K562 (cell line): ENCODE measurements around the gene CTSZ. TPM values are rescaled to one million over a fixed set of nuclear protein-coding genes. Genes with fewer than 3 reads are reported as not detected.

Source experiments
- ELF2 ChIP-seq: fragments of 250-450 bp; sonication (Bioruptor Pico); IDR thresholded peaks from 2 replicates; pipeline ENCODE4 v1.5.0; 2021; ENCODE audit warnings: mild to moderate bottlenecking
- ETS1 ChIP-seq: conservative IDR thresholded peaks from 2 replicates; pipeline ENCODE4 v1.6.1; 2011; ENCODE audit warnings: low read depth, mild to moderate bottlenecking, low read length; ENCODE audit not compliant: control insufficient read depth
- FIP1L1 ChIP-seq: fragments of 200-400 bp; formaldehyde crosslinking; IDR thresholded peaks from 2 replicates; pipeline ENCODE4 v1.6.1; 2018; ENCODE audit warnings: mild to moderate bottlenecking, low read depth, low read length; ENCODE audit not compliant: poor library complexity, severe bottlenecking
- MLX ChIP-seq, 2 experiments: fragments of 450-650 bp in 1 of 2; sonication (generic) in 1 of 2; formaldehyde crosslinking; conservative IDR thresholded peaks; 2 replicates each; pipeline versions ENCODE4 v1.4.0 to v1.8.1; 2020 to 2022; ENCODE audit warnings: mild to moderate bottlenecking in 1 of 2, missing genetic modification reagents in 1 of 2
- NFE2L1 ChIP-seq: fragments of 450-650 bp; IDR thresholded peaks from 2 replicates; pipeline ENCODE4 v1.6.1; 2016; ENCODE audit warnings: missing genetic modification characterization, low read depth, mild to moderate bottlenecking, missing compliant biosample characterization, moderate library complexity, borderline replicate concordance
- NFXL1 ChIP-seq: fragments of 450-650 bp; formaldehyde crosslinking; IDR thresholded peaks from 2 replicates; pipeline ENCODE4 v1.4.0; 2021; ENCODE audit warnings: mild to moderate bottlenecking
- SLC30A9 ChIP-seq: fragments of 250-450 bp; sonication (Bioruptor Pico); IDR thresholded peaks from 2 replicates; pipeline ENCODE4 v1.8.0; 2022; ENCODE audit warnings: mild to moderate bottlenecking, moderate library complexity
- SRSF7 ChIP-seq: fragments of 200-400 bp; formaldehyde crosslinking; optimal IDR thresholded peaks from 2 replicates; pipeline ENCODE3; 2017; ENCODE audit warnings: mild to moderate bottlenecking, low read depth, low read length
- THRB ChIP-seq: fragments of 450-650 bp; formaldehyde crosslinking; conservative IDR thresholded peaks from 2 replicates; pipeline ENCODE4 v1.4.0; 2022; ENCODE audit warnings: mild to moderate bottlenecking, missing genetic modification characterization
- ZBTB11 ChIP-seq, 3 experiments: fragments of 200-800 bp in 1 of 3; fragments of 250-450 bp in 1 of 3; fragments of 450-650 bp in 1 of 3; sonication (Bioruptor Pico) in 1 of 3; sonication (Bioruptor generic) in 1 of 3; formaldehyde crosslinking in 1 of 3; IDR thresholded peaks; 2 replicates each; pipeline versions ENCODE4 v1.6.1 to v1.8.0; 2016 to 2022; ENCODE audit warnings: mild to moderate bottlenecking in 2 of 3, missing genetic modification characterization in 2 of 3, missing compliant biosample characterization in 1 of 3, moderate library complexity in 1 of 3
- ZNF398 ChIP-seq: fragments of 250-450 bp; sonication (Bioruptor Pico); IDR thresholded peaks from 2 replicates; pipeline ENCODE4 v1.8.0; 2021; ENCODE audit warnings: moderate library complexity, mild to moderate bottlenecking, inconsistent platforms
- ZNF408 ChIP-seq: fragments of 250-450 bp; sonication (Bioruptor Pico); IDR thresholded peaks from 2 replicates; pipeline ENCODE4 v1.4.0; 2020; ENCODE audit warnings: low read depth, mild to moderate bottlenecking, moderate library complexity
- polyA plus RNA-seq, 8 experiments: library from polyadenylated mRNA; depleted of rRNA in 4 of 8; stranded (reverse) in 5 of 8; unstranded in 3 of 8; fragments of >200 nt; fragmentation: Nextera tagmentation in 2 of 8; fragmentation: Illumina TruSeq in 1 of 8; extraction: Ambion mirVana in 2 of 8; extraction: Trizol in 1 of 8; gene quantifications; 2 replicates each; pipeline versions ENCODE4 v1.2.1 to v1.2.3, GENCODE V29; 2011 to 2014; ENCODE audit warnings: inconsistent platforms in 1 of 8, missing spikeins in 1 of 8
- total RNA-seq, 7 experiments: library from RNA; depleted of rRNA in 6 of 7; stranded (reverse); fragments of >200 nt in 6 of 7; fragmentation: Illumina TruSeq in 2 of 7; extraction: Trizol in 2 of 7; gene quantifications; 2 replicates each; pipeline versions ENCODE4 v1.2.1 to v1.2.3, GENCODE V29; 2011 to 2021; ENCODE audit warnings: low replicate concordance in 1 of 7

CTSZ gene
- total and polyA plus RNA-seq, 9 of the 15 experiments (the other 6 are each of a cell fraction or from before 2014, with no cell fraction given), result 1.6 to 143 (median 82.8) TPM

- no peak for TF ChIP-seq MLX (CRISPR knock-in tag; conservative IDR thresholded peaks at IDR 0.05)
- TF ChIP-seq FIP1L1, result no peak
- no peak for TF ChIP-seq ELF2
- TF ChIP-seq THRB (CRISPR knock-in tag), result no peak
- TF ChIP-seq SRSF7, result no peak
- TF ChIP-seq SLC30A9 (CRISPR knock-in tag), result no peak
- no peak for TF ChIP-seq ZBTB11 (CRISPR knock-in tag; IDR thresholded peaks at IDR 0.05)
- no peak for TF ChIP-seq ETS1
- no peak for TF ChIP-seq ZNF398 (CRISPR knock-in tag)
- no peak for TF ChIP-seq NFE2L1
- TF ChIP-seq ZNF408, result no peak
- TF ChIP-seq NFXL1 (CRISPR knock-in tag), result no peak
Observed at GRCh38 chr20:58989196-58989595, 17.9 kb downstream of the CTSZ start (continued).
